Measurements from ENCODE around the gene BATF.

GRCh38 chr14:75531660-75532317 lies 9.5 kb downstream of the BATF start:
- TF ChIP-seq CTCF (IDR thresholded peaks at IDR 0.05) = no peak
- no peak for TF ChIP-seq POLR2A (IDR thresholded peaks at IDR 0.05)

Measured in right lobe of liver (tissue), 4 donors.